Fibroblast of skin of left biceps (primary cell): Measurements from ENCODE around the gene RAD51B.
"Not testable (repeated sequence)": the region's sequence is repeated elsewhere in the genome, so short reads cannot be mapped to it uniquely, and the experiment has no call there.

Source experiments
- DNase-seq, 2 experiments: peaks; one replicate each; pipeline ENCODE4 v3.0.0-alpha.2; 2013; ENCODE audit warnings: low read depth in 2 of 2

The RAD51B gene

DNA sequence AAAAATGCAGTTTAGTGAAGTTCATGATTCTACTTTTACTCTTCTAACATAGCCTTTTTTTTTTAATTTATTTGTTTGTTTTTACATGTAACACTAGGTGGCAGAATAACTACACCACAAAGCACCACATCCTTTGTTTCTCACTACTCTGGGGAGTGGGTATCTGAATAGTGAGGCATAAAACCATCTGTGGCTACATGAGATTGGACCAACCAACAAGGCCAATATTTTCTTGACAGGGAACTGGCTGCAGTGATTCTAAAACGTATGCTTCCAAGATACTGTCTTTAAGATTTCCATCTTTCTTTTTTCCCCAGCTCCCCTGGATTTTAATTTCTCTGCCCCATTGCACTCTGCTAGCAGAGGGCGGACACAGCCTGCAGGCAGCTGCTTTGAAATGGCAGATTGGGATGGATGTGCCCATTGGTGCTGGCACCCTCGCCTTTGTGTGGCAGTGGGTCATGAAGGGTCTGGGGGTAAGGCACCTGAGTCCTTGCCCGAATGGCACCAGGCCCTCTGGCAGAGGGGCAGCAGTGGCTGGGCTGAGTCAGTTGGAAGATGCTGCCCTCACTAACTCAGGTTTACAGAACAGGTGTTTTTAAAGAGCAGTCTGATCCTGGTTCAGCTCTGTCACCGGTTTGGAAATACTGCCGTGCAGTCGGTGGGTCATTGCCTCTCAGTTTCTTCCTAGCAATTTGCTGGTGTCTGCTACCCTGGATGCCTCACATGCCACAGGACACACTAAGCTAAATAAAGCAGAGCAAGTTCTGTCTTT, 429.1 kb downstream of the RAD51B start:
- peak; percentile 68 for DNase-seq

DNA sequence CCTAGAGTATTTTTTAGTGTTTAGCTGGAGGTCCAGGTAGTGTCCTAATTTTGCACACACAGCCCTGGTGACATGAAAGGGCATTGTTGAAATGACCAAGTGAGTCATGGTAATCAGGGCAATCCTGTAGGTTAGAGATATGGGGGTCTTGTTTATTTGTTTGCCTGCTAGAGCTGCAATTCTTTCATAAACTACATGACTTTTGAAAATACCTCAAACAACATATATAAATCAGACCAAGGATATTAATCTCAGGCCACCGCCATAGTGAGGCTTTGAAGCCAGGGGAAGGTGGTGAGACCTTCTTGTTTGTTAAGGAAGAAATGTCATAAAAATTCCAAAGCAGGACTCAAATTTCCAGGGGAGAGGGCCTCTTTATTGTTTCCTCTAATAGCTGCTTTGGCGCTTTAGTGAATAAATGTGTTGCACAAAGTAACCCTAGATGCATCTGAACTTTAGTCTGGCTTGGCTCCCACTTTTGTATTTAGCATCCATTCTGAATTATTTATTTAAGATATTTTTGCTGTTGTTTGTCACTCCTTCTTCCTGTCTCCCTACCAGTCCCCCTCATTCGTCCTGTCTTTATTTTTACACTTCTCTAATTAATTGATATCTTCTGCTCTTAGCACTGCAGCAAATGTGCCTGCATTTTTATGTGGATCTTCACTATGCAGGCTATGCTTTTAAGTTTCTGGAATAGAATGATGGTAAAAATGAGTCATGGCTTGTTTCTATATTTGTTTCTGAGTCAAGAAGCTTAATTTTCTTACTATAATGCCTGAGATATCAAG, 430.3 kb downstream of the RAD51B start:
- DNase-seq, result peak; percentile 42 to 43

DNA sequence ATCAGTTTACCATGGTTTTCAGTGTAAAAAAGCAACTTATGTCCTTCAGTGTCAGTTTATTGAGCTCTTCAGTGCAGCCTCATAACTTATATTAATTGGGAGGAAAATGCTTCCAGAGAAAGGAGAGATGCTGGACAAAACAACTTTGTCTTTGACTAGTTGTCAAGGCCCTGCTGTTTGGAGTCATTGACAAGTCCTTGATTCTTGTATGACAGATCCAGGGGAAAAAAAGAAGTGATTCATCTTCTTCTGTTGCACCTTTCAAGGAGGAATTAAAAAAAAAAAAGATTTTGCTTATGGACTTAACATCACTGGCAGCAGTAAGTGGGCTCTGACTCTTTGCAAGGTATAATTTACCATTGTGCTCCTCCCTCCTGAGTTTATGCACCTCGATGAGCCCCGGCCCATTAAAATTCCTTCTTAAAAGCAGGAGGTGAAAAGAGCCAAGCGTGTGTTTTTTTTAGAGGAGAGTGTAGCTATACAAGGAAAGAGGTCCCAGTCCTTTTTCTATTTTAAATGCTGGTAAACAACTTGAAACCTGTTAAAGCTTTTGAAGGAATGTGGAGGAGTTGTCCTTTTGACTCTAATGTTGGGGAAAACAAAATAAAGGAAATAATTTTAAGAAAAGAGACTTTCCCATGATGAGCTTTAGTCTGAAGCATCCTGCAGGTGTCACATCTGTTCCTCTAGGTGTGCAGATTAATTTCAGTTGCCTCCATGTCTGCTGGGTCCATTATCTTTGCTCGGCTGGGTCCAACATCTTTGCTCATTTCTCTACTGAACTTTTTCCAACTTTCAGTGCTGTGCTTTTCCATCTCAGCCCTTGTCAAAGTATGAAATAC, 431.6 kb downstream of the RAD51B start:
- no peak for DNase-seq

GRCh38 chr14:68251769-68252100, 432.2 kb downstream of the RAD51B start:
- no peak for DNase-seq

DNA sequence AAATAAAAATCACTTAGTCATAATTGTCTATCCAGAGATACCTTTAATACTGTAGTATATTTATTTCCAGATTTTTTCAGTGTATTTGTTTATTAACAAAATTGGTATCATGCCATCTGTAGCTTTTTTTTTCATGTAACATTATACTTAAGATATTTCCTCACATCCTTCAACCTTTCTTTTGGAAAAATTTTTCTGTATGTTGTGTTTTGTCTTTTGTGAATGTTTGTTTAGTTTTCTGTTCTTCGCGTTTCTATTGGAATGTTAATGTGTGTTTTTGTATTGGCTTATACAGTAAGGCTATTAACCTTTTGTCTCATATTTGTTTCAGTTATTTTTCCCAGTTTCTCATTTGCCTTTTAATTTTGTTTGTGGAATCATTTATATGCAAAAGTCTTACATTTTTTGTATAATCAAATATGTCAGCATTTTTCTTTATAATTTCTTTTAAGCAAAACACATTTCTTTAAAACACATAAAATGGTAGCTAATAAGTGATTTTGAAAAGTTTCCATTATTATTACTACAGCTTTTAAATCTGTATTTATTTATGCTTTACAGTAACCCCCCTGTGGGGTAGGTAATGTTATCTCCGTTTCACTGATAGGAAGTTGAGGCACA, 433.7 kb downstream of the RAD51B start:
- no peak for DNase-seq

DNA sequence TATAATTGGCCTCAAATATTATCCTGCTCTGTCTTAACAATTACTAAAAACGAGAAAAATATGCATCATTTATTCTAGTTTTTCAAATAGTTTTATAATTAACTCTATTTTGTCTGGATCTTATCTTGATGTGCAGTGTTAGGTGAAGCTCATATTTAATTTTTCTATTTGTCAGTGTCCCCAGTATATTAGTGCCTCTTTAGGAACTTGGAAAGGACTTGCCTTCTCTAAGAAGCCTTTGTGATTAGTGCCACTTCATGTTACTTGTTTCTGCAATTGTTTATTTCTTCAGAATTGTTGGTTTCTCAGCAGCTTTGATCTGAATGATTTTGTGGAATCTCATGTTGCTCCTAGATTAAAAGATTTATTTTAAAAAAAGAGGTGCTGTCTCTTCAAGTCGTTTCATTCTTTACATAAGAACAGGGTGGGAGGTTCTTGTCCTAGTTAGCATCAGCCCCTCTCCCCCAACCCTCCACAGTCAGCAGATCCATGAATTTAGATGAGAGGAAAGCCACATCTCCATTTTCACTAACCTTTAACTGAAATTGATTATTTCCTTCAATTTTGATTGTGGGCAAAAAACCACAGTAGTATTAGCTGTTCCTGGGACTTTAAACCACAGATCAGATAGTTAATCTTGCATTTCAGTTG, 434.4 kb downstream of the RAD51B start:
- no peak for DNase-seq

GRCh38 chr14:68254669-68255527, 435.3 kb downstream of the RAD51B start:
- DNase-seq, result no peak

DNA sequence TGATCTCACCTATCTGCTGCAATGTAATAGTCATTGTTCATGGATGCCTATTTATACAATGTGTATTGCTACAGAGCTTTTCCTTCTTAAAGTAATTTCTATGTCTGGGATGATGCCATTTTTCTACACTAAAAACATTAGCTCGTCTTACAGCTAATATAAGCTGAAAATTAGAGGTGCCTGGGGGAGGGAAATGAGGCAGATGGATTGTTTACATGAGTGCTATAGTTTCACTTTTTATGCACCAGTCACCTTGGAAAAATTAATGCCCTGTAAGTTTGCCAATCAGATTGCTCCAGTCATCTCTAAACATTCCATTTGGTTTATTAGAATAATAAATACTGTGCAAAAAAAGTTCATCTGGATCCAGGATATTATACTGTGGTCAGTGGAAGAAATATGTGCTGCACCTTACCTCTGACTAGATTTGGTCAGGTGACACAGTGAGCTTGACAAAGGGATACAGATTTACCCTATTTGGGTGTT, 436.2 kb downstream of the RAD51B start:
- peak; percentile 64 to 68 for DNase-seq

GRCh38 chr14:68257969-68258368, 438.4 kb downstream of the RAD51B start:
- DNase-seq, result no peak

DNA sequence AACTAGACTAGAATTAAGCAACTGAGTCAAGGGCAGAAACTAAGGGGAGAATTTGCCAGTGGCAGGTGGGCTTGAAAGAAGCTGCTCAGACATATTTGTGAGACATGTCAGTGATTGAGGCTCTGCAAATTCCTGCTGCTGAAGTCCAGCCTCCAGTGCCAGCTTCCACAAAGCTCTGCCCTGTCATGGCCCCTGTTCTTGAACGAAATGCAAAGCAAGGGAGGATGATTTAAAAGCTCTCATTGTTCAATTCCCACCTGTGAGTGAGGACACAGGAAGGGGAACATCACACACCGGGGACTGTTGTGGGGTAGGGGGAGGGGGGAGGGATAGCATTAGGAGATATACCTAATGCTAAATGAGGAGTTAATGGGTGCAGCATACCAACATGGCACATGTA, 439.4 kb downstream of the RAD51B start:
- DNase-seq, result not testable (repeated sequence)

GRCh38 chr14:68260121-68260520, 440.5 kb downstream of the RAD51B start:
- DNase-seq, result no peak

GRCh38 chr14:68261092-68261842, 441.7 kb downstream of the RAD51B start:
- no peak for DNase-seq

- no peak for DNase-seq
Observed at GRCh38 chr14:68262567-68262966, 443.0 kb downstream of the RAD51B start.

DNA sequence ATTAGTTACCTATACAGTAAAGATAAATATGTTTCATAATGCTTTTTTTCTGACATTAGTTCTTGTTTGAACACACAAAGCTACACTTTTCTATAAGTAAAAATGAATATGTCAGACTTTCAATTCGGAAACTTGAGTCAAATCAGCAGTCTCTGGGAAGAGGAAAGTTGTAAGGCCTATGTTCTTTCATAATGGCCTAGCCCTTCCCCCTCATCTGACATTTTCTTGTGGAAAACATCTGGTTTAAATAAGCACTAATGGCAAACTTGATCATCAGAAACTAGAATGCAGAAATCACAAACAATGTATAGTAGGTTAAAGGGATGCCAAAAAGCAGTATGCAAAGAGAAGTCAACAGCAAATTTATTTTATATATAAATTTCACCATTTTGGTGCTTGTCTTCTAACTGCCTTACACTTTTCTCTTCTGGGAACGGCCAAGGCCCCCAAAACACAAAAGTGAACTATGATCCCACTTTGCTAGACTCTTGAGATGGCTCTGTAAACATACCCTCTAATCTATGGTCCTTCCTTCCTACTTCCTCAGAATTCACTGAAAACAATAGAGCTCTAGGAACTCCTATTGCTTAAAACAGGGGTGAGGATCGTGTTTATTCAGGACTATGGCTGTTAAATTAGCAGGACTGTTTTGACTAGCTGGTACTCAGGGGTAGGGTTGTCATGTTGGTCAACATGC, 444.1 kb downstream of the RAD51B start:
- peak in 1 of 2 experiments; percentile 57 for DNase-seq

DNA sequence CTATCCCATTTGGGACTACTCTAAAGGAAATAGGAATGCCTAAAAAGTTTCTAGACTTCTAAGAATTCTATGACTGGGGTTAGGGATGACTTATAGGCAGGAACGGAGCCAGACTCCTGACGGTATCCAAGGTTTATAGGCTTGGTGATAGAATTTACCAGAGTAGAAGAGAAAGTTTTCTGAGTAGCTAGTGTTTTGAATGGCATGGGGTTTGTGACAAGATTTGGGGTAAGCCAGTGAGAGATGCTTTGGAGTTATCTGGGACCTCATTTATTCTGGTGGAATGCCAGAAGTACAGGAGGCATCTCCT, 444.6 kb downstream of the RAD51B start:
- DNase-seq, result no peak

DNA sequence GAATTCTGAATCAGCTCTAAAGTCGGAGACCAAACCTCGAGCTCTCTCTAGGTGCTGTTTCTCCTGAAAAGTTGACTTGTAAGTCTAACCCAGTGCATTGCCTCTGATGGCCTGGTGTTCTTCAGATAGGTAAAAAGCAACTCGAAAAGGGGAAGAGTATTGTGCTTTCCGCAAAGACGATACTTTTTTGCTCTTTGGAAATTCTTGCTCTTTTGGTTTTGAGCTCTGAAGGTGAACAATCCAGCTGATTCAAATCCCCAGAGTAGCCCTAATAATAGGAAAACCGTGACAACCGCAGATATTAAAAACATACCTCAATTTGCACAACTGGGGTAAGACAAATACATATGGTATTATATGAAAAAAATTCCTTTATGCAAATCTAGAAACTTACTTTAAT, 447.4 kb downstream of the RAD51B start:
- DNase-seq, result no peak

DNA sequence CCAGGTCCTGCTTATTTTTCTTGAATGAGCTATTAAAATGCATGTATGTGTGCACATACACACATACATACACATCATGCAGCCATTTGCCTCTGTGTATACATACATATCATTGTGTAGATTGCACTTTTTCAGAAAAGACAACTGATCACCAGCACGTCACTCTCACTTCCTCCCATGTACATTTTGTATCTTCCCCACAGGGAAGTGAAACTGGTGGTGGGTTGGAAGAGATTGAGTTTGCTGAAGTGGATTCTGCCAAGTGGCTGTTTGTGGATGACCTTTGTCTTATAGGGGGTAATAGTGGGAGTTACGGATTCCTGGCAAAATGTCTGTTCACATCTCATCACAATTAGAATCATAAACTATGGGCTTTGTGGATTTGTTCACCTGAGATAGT, 448.6 kb downstream of the RAD51B start:
- no peak for DNase-seq

- DNase-seq, result no peak
Observed at GRCh38 chr14:68268719-68269118, 449.1 kb downstream of the RAD51B start.
